ENCODE results near the gene ZDHHC11B.
"Not testable (repeated sequence)": the region's sequence is repeated elsewhere in the genome, so short reads cannot be mapped to it uniquely, and the experiment has no call there.

DNA sequence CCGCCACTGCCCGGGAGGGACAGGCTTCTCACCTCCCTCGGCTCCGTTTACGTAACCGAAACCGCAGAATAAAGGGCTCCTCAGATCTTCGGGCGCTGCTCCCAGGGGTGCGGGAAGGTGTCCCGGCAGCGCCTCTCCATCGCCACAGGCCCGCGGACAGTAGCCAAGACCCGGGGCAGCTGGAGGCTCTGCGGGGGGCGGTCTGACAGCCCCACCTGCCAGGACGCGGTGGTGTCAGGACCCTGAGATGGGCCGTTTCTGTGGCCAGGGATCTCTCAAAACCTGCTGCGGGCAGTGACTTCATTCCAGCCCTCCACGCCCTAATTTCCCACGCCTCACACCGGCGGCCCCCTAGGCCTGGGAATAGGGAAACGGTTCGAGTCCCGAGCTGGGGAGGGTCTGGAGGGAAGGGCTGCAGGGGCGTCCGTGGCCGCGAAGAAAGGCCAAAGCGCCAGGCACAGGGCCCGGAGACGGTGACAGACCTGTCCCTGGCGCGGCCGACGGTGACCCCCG lies 91.9 kb downstream of the ZDHHC11B start:
- TF ChIP-seq, protein P1, sequence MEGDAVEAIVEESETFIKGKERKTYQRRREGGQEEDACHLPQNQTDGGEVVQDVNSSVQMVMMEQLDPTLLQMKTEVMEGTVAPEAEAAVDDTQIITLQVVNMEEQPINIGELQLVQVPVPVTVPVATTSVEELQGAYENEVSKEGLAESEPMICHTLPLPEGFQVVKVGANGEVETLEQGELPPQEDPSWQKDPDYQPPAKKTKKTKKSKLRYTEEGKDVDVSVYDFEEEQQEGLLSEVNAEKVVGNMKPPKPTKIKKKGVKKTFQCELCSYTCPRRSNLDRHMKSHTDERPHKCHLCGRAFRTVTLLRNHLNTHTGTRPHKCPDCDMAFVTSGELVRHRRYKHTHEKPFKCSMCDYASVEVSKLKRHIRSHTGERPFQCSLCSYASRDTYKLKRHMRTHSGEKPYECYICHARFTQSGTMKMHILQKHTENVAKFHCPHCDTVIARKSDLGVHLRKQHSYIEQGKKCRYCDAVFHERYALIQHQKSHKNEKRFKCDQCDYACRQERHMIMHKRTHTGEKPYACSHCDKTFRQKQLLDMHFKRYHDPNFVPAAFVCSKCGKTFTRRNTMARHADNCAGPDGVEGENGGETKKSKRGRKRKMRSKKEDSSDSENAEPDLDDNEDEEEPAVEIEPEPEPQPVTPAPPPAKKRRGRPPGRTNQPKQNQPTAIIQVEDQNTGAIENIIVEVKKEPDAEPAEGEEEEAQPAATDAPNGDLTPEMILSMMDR (IDR thresholded peaks at IDR 0.05; ENCODE audit: low read depth, low read length) = not testable (repeated sequence)
- not testable (repeated sequence) for TF ChIP-seq POLR2A (IDR thresholded peaks at IDR 0.05; ENCODE audit: extremely low read depth, insufficient read length)
- TF ChIP-seq, protein P2, sequence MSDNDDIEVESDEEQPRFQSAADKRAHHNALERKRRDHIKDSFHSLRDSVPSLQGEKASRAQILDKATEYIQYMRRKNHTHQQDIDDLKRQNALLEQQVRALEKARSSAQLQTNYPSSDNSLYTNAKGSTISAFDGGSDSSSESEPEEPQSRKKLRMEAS (IDR thresholded peaks at IDR 0.05; ENCODE audit: low read depth, low read length) = not testable (repeated sequence)

Measured in NB4 (cell line).